ENCODE data around the gene PGM3.

The PGM3 gene

DNA sequence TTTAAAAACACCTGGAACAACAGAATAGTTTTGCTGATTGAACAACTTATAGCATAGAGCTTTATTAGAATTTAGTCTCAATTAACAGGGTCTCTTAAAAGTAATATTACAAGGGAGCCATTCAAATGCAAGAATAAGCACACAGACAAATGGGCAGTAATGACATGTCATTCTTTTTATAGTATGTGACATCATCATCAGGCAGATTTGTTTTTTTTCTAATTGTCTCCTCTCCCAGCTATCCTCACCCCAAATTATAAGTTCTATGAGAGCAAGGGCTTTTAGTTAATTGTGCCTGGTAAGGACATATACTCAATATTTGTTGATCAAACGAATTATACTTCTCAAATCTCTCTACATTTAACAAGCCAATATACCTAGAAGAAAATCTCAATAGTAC, 11.0 kb downstream of the PGM3 start:
- no peak for DNase-seq (ENCODE audit: low read depth)

DNA sequence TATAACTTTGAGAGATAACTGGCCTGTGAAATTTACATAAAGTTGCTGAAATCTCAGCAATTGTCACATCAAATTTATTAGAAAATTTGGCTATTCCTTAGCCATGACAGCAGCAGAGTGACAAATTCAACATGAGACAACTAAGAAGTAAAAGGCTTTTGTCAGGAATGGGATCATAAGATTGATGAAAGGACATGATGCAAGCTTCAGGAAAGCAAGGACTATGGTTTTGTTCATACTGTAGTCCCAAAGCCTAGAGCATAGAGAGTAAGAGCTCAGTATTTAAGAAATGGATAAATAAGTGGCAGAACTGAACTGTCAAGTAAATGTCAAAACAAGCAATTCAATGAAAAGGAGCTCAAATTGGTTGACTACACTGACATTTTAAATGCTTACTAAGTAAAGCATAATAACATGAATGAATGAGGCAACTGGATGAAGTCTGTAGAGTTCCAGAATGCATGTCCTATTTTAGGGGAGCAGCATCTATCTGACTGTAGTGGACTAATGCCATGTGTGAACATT, 12.6 kb downstream of the PGM3 start:
- DNase-seq (ENCODE audit: low read depth): no peak

DNA sequence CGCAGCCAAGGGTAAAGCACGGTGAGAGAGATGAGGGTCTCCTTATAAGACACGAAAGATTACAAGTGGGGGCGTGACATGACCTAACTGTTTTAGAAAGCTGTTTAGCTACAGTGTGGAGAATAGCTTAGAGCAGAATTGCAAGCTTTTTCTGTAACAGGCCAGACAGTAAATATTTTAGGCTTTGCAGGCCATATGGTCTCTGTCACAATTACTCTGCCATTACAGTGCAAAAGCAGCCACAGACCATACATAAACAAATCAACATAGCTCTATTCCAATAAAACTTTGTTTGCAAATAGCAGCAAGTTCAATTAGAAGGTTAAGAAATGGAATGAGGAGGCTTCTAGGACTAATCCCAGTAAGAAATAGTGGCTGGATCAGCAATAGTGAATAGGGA, 16.8 kb downstream of the PGM3 start:
- DNase-seq (ENCODE audit: low read depth): no peak

DNA sequence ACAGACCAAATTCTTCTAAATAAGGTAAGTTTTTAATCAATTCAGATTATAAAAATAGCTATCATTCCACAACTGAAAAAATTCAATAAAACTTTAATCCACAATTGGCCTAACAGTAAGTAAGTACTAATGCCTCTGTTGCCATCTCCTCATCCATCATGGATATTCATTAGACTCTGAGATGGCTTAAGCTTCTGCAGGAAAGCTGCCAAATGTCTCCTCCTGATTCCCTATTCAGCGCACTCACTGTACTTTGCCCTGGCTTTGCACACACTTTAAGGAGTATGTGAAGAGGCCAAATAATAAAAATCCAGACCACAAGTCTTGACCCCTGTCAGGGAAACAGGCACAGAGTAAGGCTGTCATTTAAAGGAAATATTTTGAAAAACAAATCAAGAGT, 23.6 kb downstream of the PGM3 start:
- DNase-seq (ENCODE audit: low read depth): no peak

DNA sequence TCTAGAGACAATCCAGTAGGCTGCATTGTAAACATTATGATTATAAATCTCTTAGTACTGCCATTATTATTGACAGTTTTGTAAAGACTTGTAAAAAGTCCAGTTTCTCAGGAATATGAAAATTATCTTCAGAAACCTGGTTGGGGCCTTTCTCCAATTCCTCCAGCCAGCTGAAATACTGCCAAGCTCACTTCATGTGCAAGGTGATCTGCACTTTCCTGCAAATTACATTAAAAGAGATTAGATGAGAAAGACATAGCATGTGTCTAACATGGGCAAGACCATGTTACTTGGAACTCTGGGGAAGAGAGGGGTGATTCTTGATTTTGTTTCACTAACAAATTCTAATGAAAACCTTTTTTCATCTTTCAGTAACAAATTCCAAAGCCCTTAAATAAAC, 24.0 kb downstream of the PGM3 start:
- no peak for DNase-seq (ENCODE audit: low read depth)

DNA sequence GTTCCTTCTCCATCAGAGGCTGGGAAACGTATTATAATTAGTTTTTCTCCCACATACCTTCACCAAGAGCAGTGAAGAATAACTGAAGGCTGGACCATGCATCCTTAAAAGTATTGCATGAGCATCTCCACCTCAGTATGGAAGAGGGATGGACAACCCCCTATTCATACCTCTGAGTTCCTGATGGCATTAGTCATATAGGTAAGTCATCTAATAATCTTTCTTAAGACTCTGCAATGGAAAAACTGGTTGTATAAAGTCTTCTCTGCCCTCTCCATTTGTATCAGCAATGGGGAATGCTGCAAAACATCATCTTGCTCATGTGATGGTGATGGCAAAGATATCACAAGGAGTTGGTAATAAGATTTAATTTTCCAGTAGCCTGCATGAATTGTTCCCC, 24.5 kb downstream of the PGM3 start:
- DNase-seq (ENCODE audit: low read depth): no peak

DNA sequence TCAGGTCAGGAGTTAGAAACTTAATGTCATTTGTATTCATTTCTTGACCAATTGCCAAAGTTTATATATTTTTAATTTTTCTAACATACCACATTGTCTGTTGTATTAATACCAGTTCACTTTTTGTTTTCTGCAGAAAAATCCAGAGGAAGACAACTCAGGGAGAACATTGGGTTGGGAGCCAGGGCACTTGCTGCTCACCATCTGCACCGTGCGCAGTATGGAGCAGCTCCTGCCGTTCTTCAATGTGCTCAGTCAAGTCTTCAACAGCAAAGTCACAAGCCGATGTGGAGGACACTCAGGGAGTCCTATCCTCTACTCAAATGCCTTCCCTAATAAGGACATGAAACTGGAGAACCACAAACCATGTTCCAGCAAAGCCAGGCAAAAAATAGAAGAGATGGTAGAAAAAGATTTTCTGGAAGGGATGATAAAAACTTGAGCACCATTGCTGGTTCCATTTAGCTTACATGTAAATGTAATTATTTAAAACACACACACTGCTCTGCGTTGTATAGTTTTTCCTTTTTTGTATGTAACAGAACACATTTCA, 25.3 kb downstream of the PGM3 start:
- DNase-seq (ENCODE audit: low read depth): no peak

DNA sequence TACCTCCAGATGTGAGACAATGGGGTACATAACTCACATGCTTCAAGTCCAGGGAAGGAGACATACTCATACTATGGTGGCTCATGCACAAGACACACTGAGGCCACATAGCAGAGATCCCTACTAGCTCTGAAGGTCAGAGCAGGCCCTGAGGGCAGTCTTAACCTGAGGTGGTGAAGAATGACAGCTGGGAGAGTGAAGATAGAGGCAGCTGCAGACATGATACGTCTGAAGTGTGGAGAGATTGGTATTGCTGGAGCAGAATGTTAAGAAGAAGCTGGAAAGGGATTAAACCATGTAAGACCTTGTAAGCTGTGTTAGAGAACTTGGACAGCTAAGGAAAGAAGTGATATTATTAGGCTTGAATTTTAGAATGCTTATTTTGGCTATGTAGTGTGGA, 32.9 kb downstream of the PGM3 start:
- DNase-seq (ENCODE audit: low read depth): no peak

DNA sequence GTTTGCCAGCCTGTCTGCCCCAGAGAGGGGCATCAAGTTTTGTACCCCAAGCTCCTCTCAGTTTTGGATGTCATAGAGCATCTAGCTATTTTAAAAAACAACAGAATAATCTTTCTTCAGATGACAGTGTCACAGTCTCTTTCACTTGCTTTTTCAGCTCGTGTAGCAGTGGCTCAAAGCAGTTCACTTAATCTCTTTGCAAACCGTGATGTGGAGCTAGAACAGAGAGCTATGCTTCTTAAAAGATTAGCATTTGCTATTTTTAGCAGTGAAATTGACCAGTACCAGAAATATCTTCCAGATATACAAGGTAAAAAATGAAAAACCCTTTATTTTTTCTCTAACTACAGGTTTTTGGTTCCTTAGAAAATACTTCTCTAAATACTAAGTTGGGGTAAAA, 37.3 kb downstream of the PGM3 start:
- DNase-seq (ENCODE audit: low read depth): no peak

DNA sequence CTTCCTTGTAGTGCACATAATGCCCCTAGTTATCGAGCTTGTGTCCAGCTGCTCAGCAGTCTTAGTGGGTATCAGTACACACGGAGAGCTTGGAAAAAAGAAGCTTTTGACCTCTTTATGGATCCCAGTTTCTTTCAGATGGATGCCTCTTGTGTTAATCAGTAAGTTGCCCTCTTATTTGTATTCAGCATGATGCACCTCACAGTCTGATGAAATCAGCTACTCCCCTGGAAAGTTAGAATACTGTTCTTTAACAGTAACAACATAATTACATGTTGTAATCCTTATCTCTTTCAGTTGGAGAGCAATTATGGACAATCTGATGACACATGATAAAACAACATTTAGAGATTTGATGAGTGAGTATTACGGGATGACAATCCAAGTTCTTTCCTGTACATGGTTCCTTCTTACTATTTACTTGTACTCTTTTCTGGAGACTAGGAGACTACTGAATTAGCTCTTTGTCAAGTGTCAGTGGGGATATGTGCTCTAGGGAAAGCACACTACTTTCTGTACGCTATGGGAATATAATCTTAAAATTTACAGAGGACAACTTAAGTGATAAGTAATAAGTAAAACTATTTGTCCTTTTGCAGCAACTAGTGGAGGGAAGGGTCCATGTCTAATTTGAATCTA, 39.1 kb downstream of the PGM3 start:
- no peak for DNase-seq (ENCODE audit: low read depth)

DNA sequence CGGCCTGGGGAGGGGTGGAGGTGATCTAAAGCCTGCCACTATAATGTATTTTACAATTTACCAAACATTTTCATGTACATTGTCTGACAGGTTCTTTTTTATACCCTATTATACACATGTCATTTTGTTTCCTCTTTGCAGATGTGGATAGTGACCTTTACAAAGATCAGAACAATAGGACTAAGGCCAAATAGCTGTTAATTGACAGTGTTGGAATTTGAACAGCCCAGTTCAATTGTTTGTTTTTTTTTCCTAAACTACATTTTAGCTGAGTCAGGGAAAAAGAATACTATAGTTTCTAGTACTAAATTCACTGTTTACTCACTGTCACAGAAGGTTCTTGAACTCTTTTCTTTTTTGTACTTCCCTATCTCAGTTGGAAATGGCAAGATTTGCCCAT, 40.2 kb downstream of the PGM3 start:
- DNase-seq (ENCODE audit: low read depth): no peak

DNA sequence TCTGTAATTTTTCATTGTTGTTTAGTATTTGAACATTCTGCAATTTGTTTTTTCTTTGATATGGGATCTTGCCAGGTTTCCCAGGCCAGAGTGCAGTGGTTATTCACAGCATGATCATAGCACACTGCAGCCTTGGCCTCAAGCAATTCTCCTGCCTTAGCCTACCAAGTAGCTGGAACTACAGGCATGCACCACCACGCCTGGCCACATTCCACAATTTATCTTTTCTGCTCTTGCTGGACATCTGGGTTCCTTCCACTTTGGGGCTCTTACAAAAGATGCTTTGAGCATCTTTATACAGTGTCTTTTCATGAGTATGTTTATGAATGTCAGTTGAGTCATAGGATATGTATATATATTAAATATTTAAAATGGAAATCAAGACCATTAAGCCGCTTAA, 42.0 kb downstream of the PGM3 start:
- no peak for DNase-seq (ENCODE audit: low read depth)

DNA sequence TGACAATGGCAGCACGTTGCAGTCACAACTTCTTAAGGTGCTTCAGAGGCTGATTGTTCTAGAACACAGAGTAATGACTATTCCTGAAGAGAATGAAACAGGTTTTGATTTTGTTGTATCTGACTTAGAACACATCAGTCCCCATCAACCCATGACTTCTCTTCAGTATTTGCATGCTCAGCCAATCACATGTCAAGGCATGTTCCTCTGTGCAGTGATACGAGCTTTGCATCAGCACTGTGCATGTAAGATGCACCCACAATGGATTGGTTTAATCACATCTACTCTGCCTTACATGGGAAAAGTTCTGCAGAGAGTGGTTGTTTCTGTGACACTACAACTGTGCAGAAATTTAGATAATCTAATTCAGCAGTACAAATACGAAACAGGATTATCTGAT, 54.3 kb downstream of the PGM3 start:
- DNase-seq (ENCODE audit: low read depth): no peak

DNA sequence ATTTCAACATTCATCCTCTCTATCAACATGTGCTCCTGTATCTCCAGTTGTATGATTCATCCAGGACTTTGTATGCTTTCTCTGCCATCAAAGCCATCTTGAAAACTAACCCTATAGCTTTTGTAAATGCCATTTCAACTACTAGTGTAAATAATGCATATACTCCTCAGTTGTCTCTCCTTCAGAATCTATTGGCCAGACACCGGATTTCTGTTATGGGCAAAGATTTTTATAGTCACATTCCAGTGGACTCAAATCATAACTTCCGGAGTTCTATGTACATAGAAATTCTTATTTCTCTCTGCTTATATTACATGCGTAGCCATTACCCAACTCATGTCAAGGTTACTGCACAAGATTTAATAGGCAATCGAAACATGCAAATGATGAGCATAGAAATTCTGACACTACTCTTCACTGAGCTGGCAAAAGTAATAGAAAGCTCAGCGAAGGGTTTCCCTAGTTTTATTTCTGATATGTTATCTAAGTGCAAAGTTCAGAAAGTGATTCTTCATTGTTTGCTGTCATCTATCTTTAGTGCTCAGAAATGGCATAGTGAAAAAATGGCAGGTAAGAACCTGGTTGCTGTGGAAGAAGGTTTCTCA, 54.8 kb downstream of the PGM3 start:
- DNase-seq (ENCODE audit: low read depth): no peak

DNA sequence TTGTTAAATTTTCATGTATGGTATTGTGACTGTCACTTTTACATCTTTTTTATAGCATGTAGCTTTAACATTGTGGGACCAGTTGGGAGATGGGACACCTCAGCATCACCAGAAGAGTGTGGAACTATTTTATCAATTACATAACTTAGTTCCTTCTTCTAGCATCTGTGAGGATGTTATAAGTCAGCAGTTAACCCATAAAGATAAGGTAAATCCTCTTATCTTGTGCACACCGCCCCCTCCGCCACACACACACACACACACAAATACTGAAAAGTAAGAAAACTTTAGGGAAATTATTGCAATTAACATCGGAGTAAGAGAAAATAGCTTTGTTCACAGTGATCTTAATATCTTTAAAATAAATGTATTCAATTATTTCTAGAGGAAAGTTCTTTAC, 60.9 kb downstream of the PGM3 start:
- no peak for DNase-seq (ENCODE audit: low read depth)

DNA sequence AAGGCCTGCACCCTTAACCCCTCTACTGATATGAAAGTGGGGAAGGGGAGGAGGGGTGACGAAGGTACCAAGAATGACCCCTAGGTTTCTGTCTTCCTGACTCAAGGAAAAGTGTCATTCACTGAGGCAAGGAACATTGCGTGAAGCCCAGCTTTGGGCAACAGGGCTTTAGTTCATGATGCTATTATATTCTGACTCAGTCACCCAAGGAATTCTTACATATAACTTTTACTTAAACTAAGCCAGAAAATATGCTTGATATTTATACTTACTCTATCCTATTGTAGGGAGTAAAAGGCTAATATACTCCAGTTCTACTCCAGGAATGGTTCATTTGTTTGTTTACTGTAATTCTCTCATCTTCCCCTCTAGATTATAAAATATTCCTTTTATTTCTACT, 65.1 kb downstream of the PGM3 start:
- DNase-seq (ENCODE audit: low read depth): no peak

DNA sequence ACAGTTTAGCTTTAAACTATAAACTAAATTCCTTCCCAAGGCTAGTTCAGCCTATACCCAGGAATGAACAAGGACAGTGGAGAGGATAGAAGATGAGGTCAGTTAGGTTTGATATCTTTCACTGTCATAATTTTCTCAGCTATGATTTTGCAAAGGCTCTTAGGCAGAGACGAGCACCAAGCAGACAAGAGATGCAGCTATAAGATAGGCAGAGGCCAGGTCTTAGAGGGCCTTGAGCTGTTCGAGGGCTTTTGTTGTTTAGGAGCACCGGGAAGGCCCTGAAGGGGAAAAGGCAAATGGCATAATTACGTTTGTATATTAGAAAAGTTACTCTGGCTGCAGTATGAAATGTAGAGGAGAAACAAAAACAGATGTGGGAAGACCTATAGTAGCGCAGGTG, 65.8 kb downstream of the PGM3 start:
- no peak for DNase-seq (ENCODE audit: low read depth)

DNA sequence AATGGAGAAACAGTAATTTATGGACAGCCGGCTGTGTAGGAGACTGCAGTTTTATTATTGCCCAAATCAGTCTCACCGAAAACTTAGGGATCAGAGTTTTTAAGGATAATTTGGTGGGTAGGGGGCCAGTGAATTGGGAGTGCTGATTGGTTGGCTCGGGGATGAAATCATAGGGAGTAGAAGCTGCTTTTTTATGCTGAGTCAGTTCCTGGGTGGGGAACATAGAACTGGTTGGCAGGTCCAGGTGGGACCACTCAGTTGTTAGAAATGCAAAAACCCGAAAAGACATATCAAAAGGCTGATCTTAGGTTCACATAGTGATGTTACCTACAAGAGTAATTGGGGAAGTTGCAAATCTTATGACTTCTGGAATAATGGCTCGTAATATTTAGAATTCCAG, 66.3 kb downstream of the PGM3 start:
- DNase-seq (ENCODE audit: low read depth): no peak

DNA sequence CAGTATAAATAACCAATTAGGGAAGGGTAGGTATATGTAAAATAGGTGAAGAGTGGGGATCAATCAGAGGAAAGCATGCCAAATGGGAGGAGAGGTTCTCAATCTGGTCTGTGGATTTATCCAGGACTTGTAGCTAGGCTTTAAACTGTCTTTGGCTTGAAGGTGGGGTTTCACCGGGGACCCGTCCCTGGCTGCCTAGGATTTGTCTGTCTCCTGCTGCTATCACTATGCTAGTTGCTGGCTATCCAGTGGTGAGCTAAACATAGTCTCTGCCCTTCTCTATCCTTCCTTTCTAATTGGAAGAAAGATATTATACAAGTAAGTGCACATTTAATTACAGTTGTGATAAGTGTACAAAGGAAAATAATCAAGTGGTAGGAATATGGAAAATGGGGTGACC, 66.8 kb downstream of the PGM3 start:
- no peak for DNase-seq (ENCODE audit: low read depth)

DNA sequence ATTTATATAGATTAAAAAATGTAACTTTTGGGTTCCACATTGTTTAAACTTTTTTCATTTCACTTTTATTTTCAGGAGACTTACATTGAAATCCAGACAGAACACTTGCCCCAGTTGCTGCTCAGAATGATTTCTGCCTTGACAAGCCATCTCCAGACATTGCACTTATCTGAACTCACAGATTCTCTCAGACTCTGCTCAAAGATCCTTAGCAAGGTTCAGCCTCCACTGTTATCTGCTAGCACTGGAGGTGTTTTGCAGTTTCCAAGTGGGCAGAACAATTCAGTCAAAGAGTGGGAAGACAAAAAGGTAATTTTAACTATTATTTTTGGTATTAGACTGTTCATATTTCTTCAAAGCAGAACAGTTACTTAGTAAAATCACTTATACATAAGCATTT, 67.6 kb downstream of the PGM3 start:
- no peak for DNase-seq (ENCODE audit: low read depth)

DNA sequence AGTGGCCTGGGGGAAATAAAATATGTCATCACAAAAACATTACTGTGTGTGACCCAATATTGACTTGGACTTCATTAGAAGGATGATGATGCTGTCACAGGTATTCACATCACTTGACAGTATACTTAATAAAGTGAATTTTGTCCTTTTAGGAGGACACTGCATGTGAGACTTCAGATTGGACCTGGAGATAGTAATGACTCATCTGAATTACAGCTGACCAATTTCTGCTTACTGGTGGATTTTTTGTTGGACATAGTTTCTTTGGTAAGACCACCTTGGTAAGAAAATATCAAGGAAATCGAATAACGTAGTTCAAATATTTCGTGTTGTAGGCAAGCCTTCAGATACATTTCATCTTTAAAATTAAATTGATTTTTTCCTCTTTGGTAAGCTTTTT, 68.5 kb downstream of the PGM3 start:
- DNase-seq (ENCODE audit: low read depth): no peak

DNA sequence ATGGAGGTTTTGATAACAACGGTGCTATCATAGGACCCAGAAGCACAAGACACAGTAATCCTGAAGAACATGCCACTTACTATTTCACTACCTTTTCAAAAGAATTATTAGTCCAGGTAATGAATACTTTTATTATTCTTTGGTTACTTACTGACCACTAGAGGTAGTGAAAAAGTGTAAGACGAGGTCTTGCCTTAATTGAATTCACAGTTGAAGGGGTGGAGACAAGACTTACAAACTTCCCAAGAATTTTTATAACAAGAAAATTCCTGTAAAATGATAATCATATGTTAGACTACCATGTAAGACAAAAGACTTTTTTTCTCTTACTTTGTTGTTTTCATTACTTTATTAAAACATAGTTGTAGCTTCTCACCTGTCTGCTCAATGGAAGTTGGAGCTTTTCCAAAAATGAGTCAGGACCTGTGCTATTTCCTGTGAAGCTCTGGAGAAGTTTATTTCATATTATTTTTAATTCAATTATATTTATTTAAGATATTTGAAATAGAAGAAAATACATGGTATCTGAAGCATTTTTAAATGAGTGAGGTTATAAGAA, 73.2 kb downstream of the PGM3 start:
- DNase-seq (ENCODE audit: low read depth): no peak

DNA sequence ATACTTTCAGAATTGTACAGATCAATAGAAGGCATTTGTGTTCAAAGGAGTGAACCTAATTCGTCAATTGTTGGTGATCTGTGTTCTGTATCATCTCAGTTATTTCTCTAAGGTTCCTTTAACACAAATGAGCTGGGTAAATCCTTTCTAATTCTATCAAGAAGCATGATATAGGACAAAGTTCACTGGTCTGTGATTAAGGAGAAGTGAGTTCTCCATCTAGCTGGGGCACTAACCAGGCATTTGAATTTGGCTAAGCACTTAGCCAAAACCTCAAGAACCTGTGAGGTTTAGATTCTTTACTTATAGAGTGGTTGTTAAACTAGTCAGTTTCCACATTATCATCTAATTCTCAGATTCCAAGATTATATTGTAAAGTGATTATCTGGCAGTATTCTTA, 75.3 kb downstream of the PGM3 start:
- no peak for DNase-seq (ENCODE audit: low read depth)
